HepG2 (cell line): ENCODE measurements around the gene DNAJB6. TPM values are rescaled to one million over a fixed set of nuclear protein-coding genes. Genes with fewer than 3 reads are reported as not detected.

Experiments
- ATAC-seq: fragments of 200-7000 bp; cut with Tn5 transposase; 3 replicates; pipeline ENCODE4 v1.9.1; 2020; ENCODE audit warnings: mild to moderate bottlenecking, moderate library complexity
- BruUV-seq: library from RNA; stranded (reverse); fragments of 400-500 nt; replicated peaks from 2 replicates; lab custom pipeline; 2021; lab: Mats Ljungman, UMichigan
- CTCF ChIA-PET: fragments of 300-600 bp; formaldehyde crosslinking; extraction: SDS; loops from one replicate; lab custom pipeline; 2021; ENCODE audit warnings: low total read pairs, inconsistent platforms, low intra/inter-chr PET ratio; lab: Yijun Ruan, JAX
- POLR2A ChIA-PET: fragments of 350-600 bp; sonication (Branson Sonifier 250); formaldehyde crosslinking; loops from one replicate; lab custom pipeline; 2020; ENCODE audit warnings: antibody characterized with exemption, inconsistent platforms; lab: Yijun Ruan, JAX
- DNase-seq: peaks from one replicate; pipeline ENCODE4 v3.0.0-alpha.2; 2015; ENCODE audit warnings: low spot score
- FAIRE-seq: peaks from 3 replicates; lab custom pipeline; 2011; peaks lifted over from hg19 to GRCh38; lab: Jason Lieb, UNC
- H2AFZ ChIP-seq: one replicate; pipeline ENCODE4 v1.6.1; 2011; ENCODE audit warnings: low read length, inconsistent platforms
- H3K27ac ChIP-seq: fragments of 300-600 bp; 3 replicates; pipeline ENCODE4 v1.8.0; 2011; ENCODE audit warnings: mixed run types, mild to moderate bottlenecking, mixed read lengths, low read length, inconsistent platforms; ENCODE audit not compliant: insufficient read depth; ENCODE audit errors: extremely low read length
- H3K27me3 ChIP-seq, 2 experiments: fragments of 200-600 bp in 1 of 2; 2 replicates in 1 of 2; 3 replicates in 1 of 2; pipeline versions ENCODE4 v1.6.0 to v1.8.0; 2011; ENCODE audit warnings: low read length in 2 of 2, mild to moderate bottlenecking in 2 of 2, moderate library complexity in 2 of 2, inconsistent platforms in 1 of 2; ENCODE audit not compliant: insufficient read depth in 2 of 2, control insufficient read depth in 1 of 2
- H3K36me3 ChIP-seq, 2 experiments: fragments of 200-600 bp in 1 of 2; replicated peaks in 1 of 2; 2 replicates in 1 of 2; 3 replicates in 1 of 2; pipeline versions ENCODE4 v1.5.1 to v1.8.0; 2011; ENCODE audit warnings: low read length in 2 of 2, inconsistent platforms in 1 of 2; ENCODE audit not compliant: insufficient read depth in 2 of 2, control insufficient read depth in 1 of 2
- H3K4me1 ChIP-seq: 2 replicates; pipeline ENCODE4 v1.5.1; 2012; ENCODE audit warnings: low read length, inconsistent platforms; ENCODE audit not compliant: insufficient read depth
- H3K4me2 ChIP-seq: 2 replicates; pipeline ENCODE4 v1.6.0; 2011; ENCODE audit warnings: low read depth, low read length, inconsistent platforms
- H3K4me3 ChIP-seq, 3 experiments: fragments of 200-600 bp in 1 of 3; sonication (generic), shearing (Covaris generic) in 1 of 3; replicated peaks in 1 of 3; 2 replicates each; pipeline ENCODE4 v1.5.1; 2011 to 2016; ENCODE audit warnings: low read length in 3 of 3, inconsistent platforms in 2 of 3, low read depth in 2 of 3, mild to moderate bottlenecking in 2 of 3, control low read depth in 1 of 3, mixed read lengths in 1 of 3; ENCODE audit not compliant: insufficient read depth in 1 of 3
- H3K79me2 ChIP-seq: one replicate; pipeline ENCODE4 v1.6.1; 2011; ENCODE audit warnings: low read length, inconsistent platforms; ENCODE audit not compliant: insufficient read depth
- H3K9ac ChIP-seq: 2 replicates; pipeline ENCODE4 v1.6.0; 2011; ENCODE audit warnings: mild to moderate bottlenecking, low read depth, low read length, inconsistent platforms; ENCODE audit not compliant: insufficient read depth
- H3K9me3 ChIP-seq: 2 replicates; pipeline ENCODE4 v1.5.1; 2012; ENCODE audit warnings: mild to moderate bottlenecking, low read length
- H4K20me1 ChIP-seq: 2 replicates; pipeline ENCODE4 v1.6.0; 2011; ENCODE audit warnings: inconsistent platforms, mild to moderate bottlenecking, low read length, moderate library complexity; ENCODE audit not compliant: insufficient read depth
- ARHGAP35 ChIP-seq: sonication (generic); formaldehyde crosslinking; IDR thresholded peaks from 2 replicates; pipeline ENCODE4 v1.9.0; 2022; ENCODE audit warnings: mild to moderate bottlenecking, inconsistent platforms, moderate library complexity, missing genetic modification reagents, borderline replicate concordance
- ATRX ChIP-seq: sonication (generic); formaldehyde crosslinking; IDR thresholded peaks from 2 replicates; pipeline ENCODE4 v1.4.0; 2020; ENCODE audit warnings: missing genetic modification reagents, borderline replicate concordance
- BCL3 ChIP-seq: sonication (generic); formaldehyde crosslinking; IDR thresholded peaks from 2 replicates; pipeline ENCODE4 v1.5.1; 2020; ENCODE audit warnings: mild to moderate bottlenecking, missing genetic modification reagents, moderate library complexity
- ELF3 ChIP-seq: IDR thresholded peaks from 2 replicates; pipeline ENCODE4 v1.6.1; 2016; ENCODE audit warnings: missing genetic modification reagents, missing compliant biosample characterization
- JUN ChIP-seq: sonication (generic); formaldehyde crosslinking; IDR thresholded peaks from 2 replicates; pipeline ENCODE4 v1.4.0; 2020; ENCODE audit warnings: mild to moderate bottlenecking, missing genetic modification reagents
- POLR2AphosphoS5 ChIP-seq: IDR thresholded peaks from 2 replicates; pipeline ENCODE4 v1.6.1; 2012; ENCODE audit warnings: low read depth, low read length
- PTBP1 ChIP-seq: fragments of 200-400 bp; formaldehyde crosslinking; IDR thresholded peaks from 2 replicates; pipeline ENCODE4 v1.6.1; 2018; ENCODE audit warnings: low read length, low read depth; ENCODE audit not compliant: poor library complexity, severe bottlenecking
- REST ChIP-seq, 2 experiments: IDR thresholded peaks; 2 replicates each; pipeline ENCODE4 v1.6.1; 2011 to 2012; ENCODE audit warnings: low read length in 2 of 2, borderline replicate concordance in 1 of 2, low read depth in 1 of 2, mild to moderate bottlenecking in 1 of 2, moderate library complexity in 1 of 2
- SIX4 ChIP-seq: sonication (generic); formaldehyde crosslinking; IDR thresholded peaks from 2 replicates; pipeline ENCODE4 v1.4.0; 2020; ENCODE audit warnings: missing genetic modification reagents
- TEAD3 ChIP-seq: optimal IDR thresholded peaks from 2 replicates; pipeline ENCODE3; 2016; ENCODE audit warnings: borderline replicate concordance
- TOE1 ChIP-seq: sonication (generic); formaldehyde crosslinking; IDR thresholded peaks from 2 replicates; pipeline ENCODE4 v1.4.0; 2020; ENCODE audit warnings: mild to moderate bottlenecking, missing genetic modification reagents
- ZBTB3 ChIP-seq: sonication (generic); formaldehyde crosslinking; IDR thresholded peaks from 2 replicates; pipeline ENCODE4 v1.4.0; 2020; ENCODE audit warnings: low read depth, mild to moderate bottlenecking, moderate library complexity, missing genetic modification reagents, borderline replicate concordance
- ZNF598 ChIP-seq: sonication (generic); formaldehyde crosslinking; IDR thresholded peaks from 2 replicates; pipeline ENCODE4 v1.5.1; 2020; ENCODE audit warnings: mild to moderate bottlenecking, missing genetic modification reagents, borderline replicate concordance
- ZNF660 ChIP-seq: sonication (generic); formaldehyde crosslinking; IDR thresholded peaks from 2 replicates; pipeline ENCODE4 v1.5.1; 2020; ENCODE audit warnings: mild to moderate bottlenecking, low read depth, missing genetic modification reagents, borderline replicate concordance
- WGBS: methylation state at CpG from one replicate; pipeline ENCODE4 v1.1.6; 2017; ENCODE audit warnings: low lambda C conversion rate; 5-methylcytosine and 5-hydroxymethylcytosine counted together
- in situ Hi-C: cut with HindIII; loops from 2 replicates; pipeline ENCODE4 v1.10.0; 2017; ENCODE audit warnings: low pct_unique_long_range_greater_than_20kb; ENCODE audit not compliant: extremely low pct_ligation_motif_present
- intact Hi-C: fragments of 100-400 bp; cut with micrococcal nuclease; formaldehyde crosslinking; loops from one replicate; pipeline ENCODE4 v1.10.0; 2022; ENCODE audit not compliant: unreplicated experiment
- polyA plus RNA-seq, 8 experiments: library from polyadenylated mRNA; depleted of rRNA in 3 of 8; stranded (reverse) in 7 of 8; unstranded in 1 of 8; fragments of >200 nt; fragmentation: Illumina TruSeq in 4 of 8; extraction: Trizol in 4 of 8; gene quantifications; 2 replicates each; pipeline versions ENCODE4 v1.2.1 to v1.2.3, GENCODE V29; 2011 to 2016; ENCODE audit warnings: low read depth in 4 of 8, missing spikeins in 1 of 8, mixed read lengths in 1 of 8; ENCODE audit not compliant: insufficient read depth in 1 of 8
- total RNA-seq, 5 experiments: library from RNA; depleted of rRNA; stranded (reverse); fragments of >200 nt; fragmentation: Illumina TruSeq; extraction: Trizol; gene quantifications; 2 replicates each; pipeline ENCODE4 v1.2.3, GENCODE V29; 2016; ENCODE audit warnings: low read depth in 1 of 5

DNAJB6 gene
- total and polyA plus RNA-seq, 2 of the 13 experiments (the other 11 are each of a cell fraction or from before 2014, with no cell fraction given), result 29.9 to 53.9 TPM

- TF ChIP-seq REST (IDR thresholded peaks at IDR 0.05; ENCODE audit: borderline replicate concordance in 1 of 2, low read depth in 1 of 2, low read length in 2 of 2), result no peak
- TF ChIP-seq JUN, result no peak
- no peak for TF ChIP-seq POLR2AphosphoS5
- TF ChIP-seq ATRX, result no peak
Measured at GRCh38 chr7:157431951-157432540, 95.2 kb downstream of the DNAJB6 start (continued).

GRCh38 chr7:157432541-157432956 is 95.7 kb downstream of the DNAJB6 start:
- ChIA-PET CTCF (interaction anchor here (1.6 kb wide), 1 partner anchor 443 kb away, joined by 7 read pairs; no protein-coding TSS in a partner anchor), POLR2A (no interaction called here)
- ATAC-seq (0 out of 3 replicates have a peak, but pooled peaks have one; percentile 5), FAIRE-seq (no peak), DNase-seq (no peak)
- BruUV-seq, result no TSS peak
- H2AFZ ChIP-seq, result no peak overlapping the region
- no peaks in the 10 kb centered on the region for H3K9me3 ChIP-seq
- WGBS, result 32% methylated on average over 17 of the region's 17 CpGs
- H3K36me3 ChIP-seq, result no peaks in the 10 kb centered on the region
- intact Hi-C loops (loop anchor here (2.0 kb wide), 1 partner anchor 442 kb away; no protein-coding TSS in a partner anchor), in situ Hi-C loops (no loop called here)
- 0 out of 2 replicates have a peak, but pooled peaks cover 2% of the 10 kb centered on the region for H4K20me1 ChIP-seq
- TF ChIP-seq BCL3 (CRISPR knock-in tag) (no peak), ZNF660 (CRISPR knock-in tag) (no peak), ZNF598 (CRISPR knock-in tag) (no peak), SIX4 (CRISPR knock-in tag) (no peak), TEAD3 (CRISPR knock-in tag) (no peak), TOE1 (CRISPR knock-in tag) (no peak), PTBP1 (no peak), ARHGAP35 (no peak), ELF3 (no peak), ZBTB3 (CRISPR knock-in tag) (no peak)
- no peaks in the 10 kb centered on the region for H3K4me1 ChIP-seq
- no peak overlapping the region for H3K9ac ChIP-seq
- H3K4me2 ChIP-seq, result 0 out of 2 replicates have a peak overlapping the region, but pooled peaks have one; percentile 11
- peaks cover 2 to 27% of the 10 kb centered on the region in 2 experiments for H3K27me3 ChIP-seq
- H3K27ac ChIP-seq, result no peak overlapping the region
- no peak overlapping the region for H3K4me3 ChIP-seq
- no peaks in the 10 kb centered on the region for H3K79me2 ChIP-seq
